ENCODE results near the gene OR5K3.

Gene OR5K3

GRCh38 chr3:98432575-98432974 lies 42.1 kb downstream of the OR5K3 start:
- no peak for DNase-seq
- CTCF ChIA-PET, result no interaction called here
- H3K27me3 ChIP-seq (replicated peaks in 2 of 5; ENCODE audit: control insufficient read depth in 4 of 5, insufficient read depth in 5 of 5, low read length in 4 of 5), result no peaks in the 10 kb centered on the region
- H3K9me3 ChIP-seq (ENCODE audit: control extremely low read depth in 1 of 5, control insufficient read depth in 4 of 5, insufficient read depth in 2 of 5, low read depth in 1 of 5, low read length in 4 of 5), result peaks cover 0 to 18% (median 3%) of the 10 kb centered on the region in 5 experiments
- no peak overlapping the region for H3K27ac ChIP-seq (ENCODE audit: insufficient read depth in 1 of 2, low read depth in 1 of 2, low read length in 2 of 2, poor library complexity in 1 of 2, severe bottlenecking in 2 of 2)
- POLR2A ChIA-PET, result no interaction called here
- H3K4me3 ChIP-seq (ENCODE audit: control insufficient read depth in 1 of 7, extremely low read depth in 1 of 7, insufficient read depth in 4 of 7, low read depth in 2 of 7, low read length in 6 of 7), result no peak overlapping the region
- H3K36me3 ChIP-seq (ENCODE audit: control insufficient read depth in 4 of 4, insufficient read depth in 4 of 4, low read length in 3 of 4), result no peaks in the 10 kb centered on the region
- H3K4me1 ChIP-seq (ENCODE audit: control extremely low read depth in 1 of 4, control insufficient read depth in 4 of 4, insufficient read depth in 4 of 4, low read length in 3 of 4), result no peaks in the 10 kb centered on the region

DNA sequence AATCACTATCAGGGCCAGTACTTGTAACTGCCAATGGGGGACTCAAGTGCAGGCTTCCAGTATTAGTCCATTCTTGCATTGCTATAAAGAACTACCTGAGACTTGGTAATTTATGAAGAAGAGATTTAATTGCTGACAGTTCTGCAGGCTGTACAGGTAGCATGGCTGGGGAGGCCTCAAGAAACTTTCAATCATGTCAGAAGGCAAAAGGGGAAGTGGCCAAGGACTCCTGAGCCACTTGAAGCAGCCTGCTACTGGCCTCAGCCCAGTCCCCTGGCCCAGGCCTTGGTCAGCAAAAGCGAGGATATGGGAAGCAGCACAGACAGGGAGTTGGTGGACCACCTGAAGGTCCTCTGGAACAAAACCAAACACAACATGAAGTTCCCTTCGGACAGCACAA lies 43.3 kb downstream of the OR5K3 start:
- H3K4me3 ChIP-seq (ENCODE audit: control insufficient read depth in 1 of 7, extremely low read depth in 1 of 7, insufficient read depth in 4 of 7, low read depth in 2 of 7, low read length in 6 of 7), result no peak overlapping the region
- H3K36me3 ChIP-seq (ENCODE audit: control insufficient read depth in 4 of 4, insufficient read depth in 4 of 4, low read length in 3 of 4), result no peaks in the 10 kb centered on the region
- 50% methylated on average over 2 of the region's 2 CpGs for WGBS (ENCODE audit: insufficient coverage)
- H3K27me3 ChIP-seq (replicated peaks in 2 of 5; ENCODE audit: control insufficient read depth in 4 of 5, insufficient read depth in 5 of 5, low read length in 4 of 5), result no peaks in the 10 kb centered on the region
- POLR2A ChIA-PET, result no interaction called here
- no peaks in the 10 kb centered on the region for H3K4me1 ChIP-seq (ENCODE audit: control extremely low read depth in 1 of 4, control insufficient read depth in 4 of 4, insufficient read depth in 4 of 4, low read length in 3 of 4)
- CTCF ChIA-PET, result no interaction called here
- DNase-seq, result no peak
- H3K9me3 ChIP-seq (ENCODE audit: control extremely low read depth in 1 of 5, control insufficient read depth in 4 of 5, insufficient read depth in 2 of 5, low read depth in 1 of 5, low read length in 4 of 5), result peaks cover 0 to 13% (median 0%) of the 10 kb centered on the region in 5 experiments
- H3K27ac ChIP-seq (ENCODE audit: insufficient read depth in 1 of 2, low read depth in 1 of 2, low read length in 2 of 2, poor library complexity in 1 of 2, severe bottlenecking in 2 of 2), result no peak overlapping the region

GRCh38 chr3:98434412-98434811 lies 43.9 kb downstream of the OR5K3 start:
- Histone ChIP-seq H3K27ac (ENCODE audit: insufficient read depth in 1 of 2, low read depth in 1 of 2, low read length in 2 of 2, poor library complexity in 1 of 2, severe bottlenecking in 2 of 2) (no peak overlapping the region), H3K27me3 (replicated peaks in 2 of 5; ENCODE audit: control insufficient read depth in 4 of 5, insufficient read depth in 5 of 5, low read length in 4 of 5) (no peaks in the 10 kb centered on the region), H3K36me3 (ENCODE audit: control insufficient read depth in 4 of 4, insufficient read depth in 4 of 4, low read length in 3 of 4) (no peaks in the 10 kb centered on the region), H3K4me3 (ENCODE audit: control insufficient read depth in 1 of 7, extremely low read depth in 1 of 7, insufficient read depth in 4 of 7, low read depth in 2 of 7, low read length in 6 of 7) (no peak overlapping the region), H3K9me3 (ENCODE audit: control extremely low read depth in 1 of 5, control insufficient read depth in 4 of 5, insufficient read depth in 2 of 5, low read depth in 1 of 5, low read length in 4 of 5) (peaks cover 0 to 8% (median 0%) of the 10 kb centered on the region in 5 experiments), H3K4me1 (ENCODE audit: control extremely low read depth in 1 of 4, control insufficient read depth in 4 of 4, insufficient read depth in 4 of 4, low read length in 3 of 4) (no peaks in the 10 kb centered on the region)
- 91% methylated on average over 4 of the region's 4 CpGs for WGBS (ENCODE audit: insufficient coverage)
- DNase-seq, result no peak
- ChIA-PET CTCF (no interaction called here), POLR2A (no interaction called here)

DNA sequence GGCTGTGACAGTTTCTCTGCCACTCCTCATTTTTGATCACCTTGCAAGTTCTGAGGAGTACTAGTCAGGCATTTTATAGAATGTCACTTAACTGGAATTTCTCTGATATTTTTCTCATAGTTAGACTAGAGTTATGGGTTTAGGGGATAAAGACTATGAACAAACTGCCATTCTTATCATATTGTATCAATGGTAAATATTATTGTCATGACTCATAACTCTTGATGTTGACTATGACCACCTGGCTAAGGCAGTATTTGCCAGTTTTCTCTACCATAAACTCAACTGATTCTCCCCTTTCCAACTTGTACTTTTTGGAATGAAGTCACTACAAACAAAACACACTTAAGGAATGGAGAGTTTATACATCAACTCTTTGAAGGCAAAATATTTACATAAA lies 49.8 kb downstream of the OR5K3 start:
- no peaks in the 10 kb centered on the region for H3K4me1 ChIP-seq (ENCODE audit: control extremely low read depth in 1 of 4, control insufficient read depth in 4 of 4, insufficient read depth in 4 of 4, low read length in 3 of 4)
- ChIA-PET CTCF (no interaction called here), POLR2A (no interaction called here)
- DNase-seq, result no peak
- no peaks in the 10 kb centered on the region for H3K36me3 ChIP-seq (ENCODE audit: control insufficient read depth in 4 of 4, insufficient read depth in 4 of 4, low read length in 3 of 4)
- no peak overlapping the region for H3K27ac ChIP-seq (ENCODE audit: insufficient read depth in 1 of 2, low read depth in 1 of 2, low read length in 2 of 2, poor library complexity in 1 of 2, severe bottlenecking in 2 of 2)
- H3K9me3 ChIP-seq (ENCODE audit: control extremely low read depth in 1 of 5, control insufficient read depth in 4 of 5, insufficient read depth in 2 of 5, low read depth in 1 of 5, low read length in 4 of 5), result no peaks in the 10 kb centered on the region
- H3K4me3 ChIP-seq (ENCODE audit: control insufficient read depth in 1 of 7, extremely low read depth in 1 of 7, insufficient read depth in 4 of 7, low read depth in 2 of 7, low read length in 6 of 7), result no peak overlapping the region
- H3K27me3 ChIP-seq (replicated peaks in 2 of 5; ENCODE audit: control insufficient read depth in 4 of 5, insufficient read depth in 5 of 5, low read length in 4 of 5), result no peaks in the 10 kb centered on the region
